HG02981 (cell line): ENCODE results near the gene FUT6.

Experiments
- ATAC-seq: cut with Tn5 transposase; IDR thresholded peaks from one replicate; pipeline ENCODE4 v1.9.1; 2021; ENCODE audit warnings: mild to moderate bottlenecking, moderate library complexity; ENCODE audit not compliant: unreplicated experiment

FUT6 gene

DNA sequence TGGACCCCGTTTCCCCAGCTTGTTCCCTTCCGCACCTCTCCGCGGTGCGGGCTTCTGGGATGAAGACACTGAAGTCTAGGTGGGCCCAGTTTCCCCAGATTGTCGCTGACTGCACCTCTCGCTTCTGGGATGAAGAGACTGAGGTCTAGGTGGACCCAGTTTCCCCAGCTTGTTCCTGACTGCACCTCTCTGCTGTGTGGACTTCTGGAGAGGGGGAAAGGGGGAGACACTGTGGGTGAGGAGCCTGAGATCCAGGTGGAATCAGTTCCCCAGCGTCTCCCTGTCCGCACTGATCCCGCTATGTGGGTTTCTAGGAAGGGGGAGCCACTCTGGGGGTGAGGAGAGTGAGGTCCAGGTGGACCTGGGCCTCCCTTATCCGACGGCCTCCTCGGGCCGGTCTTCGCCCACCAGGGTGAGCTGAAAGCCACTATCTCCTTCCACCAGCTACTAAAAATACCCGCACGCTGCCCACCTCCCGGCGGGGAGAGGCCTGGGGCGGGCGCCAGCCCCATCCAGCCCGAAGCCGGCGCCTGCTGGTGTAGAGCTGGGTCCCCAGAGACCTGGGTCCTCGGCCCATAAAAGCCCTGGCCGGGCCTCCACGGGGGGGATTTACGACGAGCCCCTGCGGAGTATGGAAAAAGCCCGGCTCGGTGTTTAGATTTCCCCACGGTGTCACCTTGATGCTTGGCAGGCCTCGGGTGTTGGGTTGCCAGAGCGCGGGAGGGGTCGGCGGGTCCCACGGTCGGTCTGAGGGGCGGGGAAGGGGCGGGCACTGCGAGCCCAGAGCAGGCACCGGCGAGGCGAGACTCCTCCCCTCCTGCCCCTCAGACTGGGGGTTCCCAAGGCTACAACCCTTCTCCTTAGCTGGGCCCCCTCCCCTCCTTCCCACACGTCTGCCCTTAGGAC, 10.6 kb downstream of the FUT6 start:
- no peak for ATAC-seq

- peak; percentile 58 for ATAC-seq
These were observed 11.4 kb downstream of the FUT6 start for GRCh38 chr19:5827891-5828660.

DNA sequence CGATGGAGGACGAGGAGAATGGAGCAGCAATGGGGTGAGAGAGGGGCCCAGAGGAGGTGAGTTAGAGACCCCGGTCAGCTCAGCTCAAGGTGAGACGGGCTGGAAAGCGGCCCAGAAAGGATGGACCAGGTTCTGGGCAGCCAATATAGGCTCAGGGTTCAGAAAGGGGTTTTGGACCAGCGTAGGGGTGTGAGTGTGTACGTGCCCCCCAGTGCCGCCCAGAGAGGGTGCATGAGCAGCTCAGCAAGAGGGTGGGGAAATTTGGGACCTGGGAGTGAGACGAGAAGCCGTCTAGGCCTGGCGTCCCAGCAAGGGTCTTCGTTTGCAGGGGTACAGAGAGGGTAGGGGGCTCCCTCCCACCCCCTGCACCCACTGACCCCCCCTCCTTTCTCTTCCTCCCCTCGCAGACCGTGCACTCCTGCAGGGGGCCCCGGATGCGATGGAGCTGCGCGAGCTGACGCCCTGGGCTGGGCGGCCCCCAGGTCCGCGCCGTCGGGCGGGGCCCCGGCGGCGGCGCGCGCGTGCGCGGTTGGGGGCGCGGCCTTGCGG, 12.1 kb downstream of the FUT6 start:
- no peak for ATAC-seq

DNA sequence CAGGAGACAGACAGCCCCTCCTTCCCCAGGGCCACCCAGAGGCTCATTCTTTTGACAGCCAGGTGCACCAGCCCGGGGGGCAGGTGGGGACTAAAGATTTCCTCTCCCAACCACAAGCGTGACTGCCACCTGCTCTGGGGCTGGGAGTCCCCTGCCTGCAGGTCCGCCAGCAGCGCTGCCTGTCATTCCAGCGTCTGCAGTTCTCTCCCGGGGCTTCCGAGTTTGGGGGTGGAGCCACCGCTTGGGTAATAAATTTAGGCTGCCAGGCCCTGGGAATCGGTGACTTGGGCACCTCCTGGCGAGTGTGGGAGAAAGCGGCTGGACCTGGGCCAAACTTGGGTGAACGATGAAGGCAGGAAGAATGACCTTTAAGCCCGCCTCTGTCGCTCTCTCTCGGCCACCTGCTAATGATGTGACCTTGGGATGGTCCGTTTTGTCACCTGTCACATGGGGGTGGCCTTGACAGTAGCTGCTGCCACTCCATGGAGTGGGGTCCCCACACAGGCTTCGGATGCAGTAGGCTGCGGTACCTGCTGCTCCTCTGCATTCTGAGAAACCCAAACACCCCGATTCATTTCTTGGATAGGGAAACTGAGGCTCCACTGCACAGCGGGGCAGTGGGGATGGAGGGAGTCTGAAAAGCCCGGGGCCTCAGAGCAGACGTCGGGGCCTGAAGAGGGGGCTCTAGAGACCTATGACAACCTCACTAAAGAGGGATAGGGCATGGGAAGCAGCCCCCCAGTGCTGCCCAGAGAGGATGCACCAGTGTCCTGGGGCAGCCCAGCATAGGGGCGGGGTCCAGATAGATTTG, 12.8 kb downstream of the FUT6 start:
- no peak for ATAC-seq

- no peak for ATAC-seq
These were observed 14.3 kb downstream of the FUT6 start for GRCh38 chr19:5825178-5825577.

DNA sequence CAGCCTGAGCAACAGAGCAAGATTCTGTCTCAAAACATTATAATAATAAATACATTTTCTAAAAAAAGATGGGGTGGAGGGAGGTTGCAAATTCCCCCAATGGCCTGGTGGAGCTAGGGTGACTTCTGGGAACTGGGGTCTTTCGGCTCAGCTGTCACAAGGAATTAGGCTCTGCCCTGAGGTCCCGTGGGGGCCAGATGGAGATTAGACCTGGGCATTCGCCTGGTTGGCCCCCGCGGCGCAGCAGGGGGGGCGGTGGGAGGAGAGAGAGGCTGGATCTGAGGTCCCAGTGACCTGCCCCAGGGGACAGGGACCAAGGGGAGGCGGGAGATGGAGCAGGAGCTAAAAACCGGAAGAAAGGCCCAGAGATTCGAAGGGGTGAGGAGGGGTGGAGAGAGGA, 14.8 kb downstream of the FUT6 start:
- ATAC-seq = no peak

GRCh38 chr19:5823579-5824281, 15.8 kb downstream of the FUT6 start:
- no peak for ATAC-seq

DNA sequence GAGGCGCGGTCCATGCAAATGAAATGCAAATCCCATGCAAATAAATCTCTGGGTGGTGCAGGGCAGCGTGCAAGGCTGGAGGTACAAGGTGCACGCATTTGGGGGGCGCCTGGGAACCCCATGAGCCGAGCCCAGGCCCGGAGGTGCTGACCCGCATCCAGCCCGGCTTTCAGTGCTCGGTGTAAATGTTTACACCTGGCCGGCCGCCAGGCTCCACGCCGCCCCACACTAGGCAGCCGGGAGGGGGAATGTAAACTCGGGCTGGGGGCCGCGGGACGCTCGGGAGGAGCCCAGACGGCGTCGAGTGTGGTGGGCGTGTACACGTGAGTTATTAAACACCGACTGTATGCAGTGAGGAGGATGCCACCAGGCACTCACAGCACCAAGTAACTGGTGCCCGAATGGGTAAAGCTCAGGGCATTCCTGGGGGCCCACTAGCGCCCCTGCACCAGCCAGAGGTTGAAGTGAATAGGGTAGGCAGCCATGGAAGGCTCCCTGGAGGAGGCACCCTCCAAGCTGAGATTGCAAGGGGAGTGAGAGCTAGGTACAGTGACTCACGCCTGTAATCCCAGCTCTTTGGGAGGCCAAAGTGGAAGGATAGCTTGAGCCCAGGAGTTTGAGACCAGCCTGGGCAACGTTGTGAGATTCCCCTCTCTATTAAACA, 17.2 kb downstream of the FUT6 start:
- ATAC-seq = no peak

DNA sequence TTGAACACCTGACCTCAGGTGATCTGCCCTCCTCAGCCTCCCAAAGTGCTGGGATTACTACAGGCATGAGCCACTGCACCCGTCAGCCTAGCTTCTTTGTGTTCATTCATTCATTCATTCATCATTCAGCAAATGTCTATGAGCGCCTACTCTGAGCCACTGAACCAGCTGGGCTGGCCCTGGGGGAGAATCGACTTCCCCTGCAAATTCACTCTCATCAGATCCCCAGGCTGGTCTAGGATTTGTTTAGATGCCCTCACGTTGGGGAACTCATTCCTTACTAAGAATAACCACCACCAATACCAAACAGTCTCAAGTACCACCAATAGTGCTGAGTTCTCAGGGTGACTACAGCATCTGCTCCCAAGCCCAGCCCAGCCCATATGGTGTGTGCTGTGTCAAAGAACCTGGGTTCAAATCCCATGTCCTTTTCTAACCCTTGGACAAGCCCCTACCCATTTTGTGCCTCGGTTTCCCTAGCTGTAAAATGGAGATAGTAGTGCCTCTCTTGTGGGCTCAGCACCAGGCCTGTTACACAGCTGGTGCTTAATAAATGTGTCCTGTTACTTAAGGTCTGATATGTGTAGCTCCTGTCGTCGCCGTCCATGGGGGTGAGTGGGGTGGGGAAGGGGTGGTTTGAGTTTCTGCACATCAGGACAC, 17.9 kb downstream of the FUT6 start:
- ATAC-seq = no peak

GRCh38 chr19:5820785-5821184, 18.7 kb downstream of the FUT6 start:
- no peak for ATAC-seq

DNA sequence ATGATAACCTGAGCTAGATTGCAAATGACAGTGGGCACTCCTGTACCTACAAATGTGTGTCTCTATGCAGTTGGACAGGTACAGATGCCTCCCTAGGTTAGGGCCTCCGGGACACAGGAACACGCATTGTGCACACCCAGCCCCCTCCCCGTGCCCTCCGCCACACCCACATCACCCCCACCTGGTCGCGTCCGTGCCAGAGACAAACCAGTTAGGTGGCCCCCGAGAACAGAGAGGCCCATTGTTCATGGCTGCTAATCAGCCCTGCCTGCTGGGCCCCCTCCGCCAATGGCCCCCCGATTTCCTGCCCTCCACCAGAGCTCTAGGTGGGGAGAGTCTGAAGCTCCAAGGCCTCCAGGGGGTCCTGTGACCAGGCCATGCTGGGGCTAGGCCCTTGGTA, 20.9 kb downstream of the FUT6 start:
- no peak for ATAC-seq

DNA sequence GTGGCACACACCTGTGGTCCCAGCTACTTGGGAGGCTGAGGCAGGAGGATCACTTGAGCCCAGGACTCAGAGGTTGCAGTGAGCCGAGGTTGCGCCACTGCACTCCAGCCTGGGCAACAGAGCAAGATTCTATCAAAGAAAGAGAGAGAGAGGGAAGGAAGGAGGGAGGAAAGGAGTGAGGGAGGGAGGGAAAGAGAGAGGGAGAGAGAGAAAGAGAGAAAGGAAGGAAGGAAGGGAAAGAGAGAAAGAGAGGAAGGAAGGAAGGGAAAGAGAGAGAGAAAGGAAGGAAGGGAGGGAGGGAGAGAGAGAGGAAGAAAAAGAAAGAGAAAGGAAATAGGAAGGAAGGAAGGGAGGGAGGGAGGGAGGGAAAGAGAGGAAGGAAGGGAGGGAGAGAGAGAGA, 22.3 kb downstream of the FUT6 start:
- no peak for ATAC-seq

- no peak for ATAC-seq
These were observed 24.7 kb downstream of the FUT6 start for GRCh38 chr19:5814852-5815246.

DNA sequence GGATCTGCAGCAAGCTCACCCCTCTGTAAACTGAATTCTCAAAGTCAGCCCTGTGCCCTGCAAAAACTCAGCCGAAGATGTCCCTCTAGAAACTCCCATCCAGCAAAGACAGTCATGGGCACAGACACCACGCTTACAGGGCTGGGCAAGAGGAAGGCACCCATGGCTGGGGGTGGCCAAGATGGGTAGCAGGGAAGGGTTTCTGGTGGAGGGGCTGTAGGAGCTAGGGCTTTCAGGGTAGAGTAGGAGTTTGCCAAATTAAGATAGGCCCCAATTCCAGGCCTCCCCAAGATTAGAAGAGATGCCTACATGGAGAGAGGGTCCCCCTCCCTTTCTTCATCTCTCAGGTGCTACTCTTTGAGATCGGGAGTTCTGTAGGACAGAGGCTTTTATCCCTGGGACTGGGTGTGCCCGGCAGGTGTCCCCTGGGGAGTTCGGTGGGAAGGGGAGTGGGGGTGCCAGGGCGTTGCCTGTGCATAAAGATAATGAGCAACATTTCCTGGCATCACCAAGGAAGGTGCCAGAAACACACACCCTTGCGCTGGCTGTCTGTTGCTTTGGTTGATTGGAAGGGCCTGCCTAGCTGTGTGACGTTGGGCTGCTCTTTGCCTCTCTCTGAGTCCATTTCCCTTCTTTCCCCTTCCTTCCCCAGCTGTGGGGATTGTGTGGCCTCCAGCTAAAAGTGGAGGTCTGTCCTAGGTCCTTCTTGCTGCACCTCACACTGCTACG, 25.2 kb downstream of the FUT6 start:
- ATAC-seq = no peak

DNA sequence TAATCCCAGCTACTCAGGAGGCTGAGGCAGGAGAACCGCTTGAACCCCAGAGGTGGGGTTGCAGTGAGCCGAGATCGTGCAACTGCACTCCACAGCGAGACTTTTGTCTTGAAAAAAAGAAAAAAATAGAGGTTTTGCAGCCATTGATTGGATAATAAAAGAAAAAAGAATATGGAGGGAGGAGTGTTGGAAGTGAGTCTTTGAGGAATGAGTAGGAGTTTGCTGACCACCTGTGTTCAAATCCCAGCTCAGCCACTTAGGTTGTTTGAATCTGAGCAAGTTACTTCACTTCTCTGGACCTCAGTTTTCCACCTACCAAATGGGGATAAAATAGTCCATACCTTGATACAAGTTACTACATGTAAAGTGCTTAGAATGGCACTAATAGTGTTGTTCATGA, 28.4 kb downstream of the FUT6 start:
- no peak for ATAC-seq

- ATAC-seq = no peak
These were observed 30.0 kb downstream of the FUT6 start for GRCh38 chr19:5809469-5809868.

GRCh38 chr19:5809053-5809452, 30.4 kb downstream of the FUT6 start:
- no peak for ATAC-seq

GRCh38 chr19:5808120-5808816, 31.2 kb downstream of the FUT6 start:
- ATAC-seq = no peak
